NAMALWA (cell line): ENCODE data around the gene MZB1.

ENCODE experiments used
- DNase-seq: peaks from one replicate; pipeline ENCODE4 v3.0.0-alpha.2; 2015; ENCODE audit warnings: low spot score

The MZB1 gene

GRCh38 chr5:139389701-139390638, at the start of gene MZB1:
TSS of gene MZB1 (minus strand) at chr5:139389913. CDS start at chr5:139389856, 57 bp downstream.
- peak; percentile 96 for DNase-seq

GRCh38 chr5:139439013-139439903, 49.5 kb upstream of the MZB1 start, which contains the start of gene DNAJC18:
TSS of gene DNAJC18 (minus strand) at chr5:139439525. CDS start at chr5:139439445, 80 bp downstream.
- DNase-seq, result peak; percentile 95

- DNase-seq, result no peak
Observed at GRCh38 chr5:139438707-139439012, 48.9 kb upstream of the MZB1 start.

- no peak for DNase-seq
Observed at GRCh38 chr5:139435676-139436075, 46.0 kb upstream of the MZB1 start.

GRCh38 chr5:139431706-139432105, 42.0 kb upstream of the MZB1 start:
- DNase-seq, result no peak

- no peak for DNase-seq
Observed at GRCh38 chr5:139430015-139430414, 40.3 kb upstream of the MZB1 start.

GRCh38 chr5:139426203-139426885, 36.6 kb upstream of the MZB1 start:
- DNase-seq, result no peak

- no peak for DNase-seq
Observed at GRCh38 chr5:139425497-139425896, 35.8 kb upstream of the MZB1 start.

GRCh38 chr5:139422307-139422893, 32.7 kb upstream of the MZB1 start:
- peak; percentile 89 for DNase-seq

- DNase-seq, result no peak
Observed at GRCh38 chr5:139419226-139420192, 29.8 kb upstream of the MZB1 start.

- no peak for DNase-seq
Observed at GRCh38 chr5:139418793-139419192, 29.1 kb upstream of the MZB1 start.

GRCh38 chr5:139417214-139417613, 27.5 kb upstream of the MZB1 start:
- DNase-seq, result peak; percentile 50

- no peak for DNase-seq
Observed at GRCh38 chr5:139416651-139417050, 26.9 kb upstream of the MZB1 start.

- DNase-seq, result no peak
Observed at GRCh38 chr5:139415869-139416268, 26.2 kb upstream of the MZB1 start.

GRCh38 chr5:139415221-139415861, 25.6 kb upstream of the MZB1 start:
- no peak for DNase-seq

- DNase-seq, result no peak
Observed at GRCh38 chr5:139414581-139415130, 24.9 kb upstream of the MZB1 start.

- no peak for DNase-seq
Observed at GRCh38 chr5:139413963-139414362, 24.2 kb upstream of the MZB1 start.

GRCh38 chr5:139413153-139413552, 23.4 kb upstream of the MZB1 start:
- DNase-seq, result no peak

- DNase-seq, result no peak
Observed at GRCh38 chr5:139410993-139411828, 21.5 kb upstream of the MZB1 start.
